Body of pancreas (tissue), 4 donors: Measurements from ENCODE around the gene RTN3. TPM values are rescaled to one million over a fixed set of nuclear protein-coding genes. Genes with fewer than 3 reads are reported as not detected.

Experiments used
- ATAC-seq: fragments of 150-250 bp; one replicate; pipeline ENCODE4 v1.9.1; 2016
- DNase-seq, 4 donors: peaks; one replicate each; pipeline ENCODE4 v3.0.0-alpha.2; 2019
- H3K27ac ChIP-seq, 4 donors: fragments of 200-600 bp; sonication (generic); 1 replicate in 3 of 4; 2 replicates in 1 of 4; pipeline versions ENCODE4 v1.5.1 to v1.6.1; 2016 to 2019; ENCODE audit warnings: mild to moderate bottlenecking in 1 of 4, mixed read lengths in 1 of 4, moderate library complexity in 1 of 4
- H3K27me3 ChIP-seq, 2 donors: fragments of 200-600 bp; sonication (generic); one replicate each; pipeline ENCODE4 v1.6.0; 2016; ENCODE audit warnings: mild to moderate bottlenecking in 1 of 2
- H3K36me3 ChIP-seq, 2 donors: fragments of 200-600 bp; sonication (generic); replicated peaks in 1 of 2; 2 replicates each; pipeline ENCODE4 v1.5.1; 2016; ENCODE audit warnings: low read depth in 2 of 2; ENCODE audit not compliant: insufficient read depth in 1 of 2
- H3K4me1 ChIP-seq: fragments of 200-600 bp; sonication (generic); one replicate; pipeline ENCODE4 v1.6.0; 2016
- H3K4me3 ChIP-seq, 2 donors: fragments of 200-600 bp; sonication (generic); 1 replicate in 1 of 2; 2 replicates in 1 of 2; pipeline ENCODE4 v1.5.1; 2016 to 2019
- H3K9me3 ChIP-seq, 3 donors: fragments of 200-600 bp; sonication (generic); 1 replicate in 2 of 3; 2 replicates in 1 of 3; pipeline ENCODE4 v1.5.1; 2016
- POLR2A ChIP-seq, 3 donors: fragments of 450-650 bp; IDR thresholded peaks; one replicate each; pipeline ENCODE4 v1.6.1; 2016; ENCODE audit warnings: antibody characterized with exemption in 3 of 3, mild to moderate bottlenecking in 2 of 3
- WGBS, 2 donors: methylation state at CpG; one replicate each; pipeline ENCODE4 v1.1.5; 2017; 5-methylcytosine and 5-hydroxymethylcytosine counted together
- intact Hi-C: fragments of 100-400 bp; cut with DNase I; formaldehyde crosslinking; loops from one replicate; pipeline ENCODE4 v1.15.1; 2023
- small RNA-seq: library from RNA; depleted of rRNA; stranded (forward); fragments of <200 nt; gene quantifications from one replicate; pipeline ENCODE3, GENCODE V24; 2016
- total RNA-seq, 2 donors: library from RNA; depleted of rRNA; stranded (reverse); fragments of >200 nt; gene quantifications; one replicate each; pipeline ENCODE4 v1.1.0, GENCODE V29; 2016
- TF ChIP-seq, protein P1 (sequence below), 7 experiments: fragments of 450-650 bp in 4 of 7; fragments of 200-600 bp in 3 of 7; sonication (generic) in 3 of 7; IDR thresholded peaks; one replicate each; pipeline ENCODE4 v1.5.1; 2016 to 2019; ENCODE audit warnings: antibody characterized with exemption in 7 of 7

RTN3 gene
- total RNA-seq, 2 donors from 2014 or later: 62.8 to 63.6 TPM

DNA sequence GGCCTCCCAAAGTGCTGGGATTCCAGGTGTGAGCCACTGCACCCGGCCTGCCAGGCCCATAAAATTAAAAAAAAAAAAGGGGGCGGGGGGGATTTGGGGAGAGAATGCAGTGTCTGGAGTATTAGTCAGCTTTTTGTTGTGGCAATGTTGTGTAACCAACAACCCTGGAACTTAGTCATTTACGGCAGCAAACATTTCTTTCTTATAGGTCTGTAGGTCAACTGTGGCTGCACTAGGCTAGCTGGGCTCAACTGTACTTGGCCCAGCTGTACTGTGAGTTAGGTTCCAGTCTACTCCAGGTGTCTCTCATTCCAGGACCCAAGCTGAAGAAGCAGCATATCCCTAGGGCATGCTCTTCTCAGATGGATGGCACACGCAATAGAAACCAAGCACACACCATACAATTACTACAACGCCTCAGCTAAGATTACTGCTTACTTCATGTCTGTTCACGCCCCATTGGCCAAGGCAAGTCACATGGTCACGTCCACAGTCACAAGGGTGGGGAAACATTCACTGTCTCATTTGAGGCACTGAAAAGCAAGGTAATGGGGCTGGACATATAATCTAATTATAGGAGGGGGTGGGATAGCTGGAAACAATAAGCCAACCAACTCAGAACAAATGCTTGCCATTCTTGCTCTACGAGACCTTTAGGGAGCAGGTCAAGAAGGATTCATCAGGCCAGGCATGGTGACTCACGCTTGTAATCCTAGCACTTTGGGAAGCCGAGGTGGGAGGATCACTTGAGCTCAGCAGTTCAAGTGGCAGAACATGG, 121.5 kb downstream of the RTN3 start:
- Histone ChIP-seq H3K9me3 (no peaks in the 10 kb centered on the region), H3K27me3 (no peaks in the 10 kb centered on the region), H3K27ac (no peak overlapping the region), H3K4me3 (no peak overlapping the region), H3K4me1 (no peaks in the 10 kb centered on the region), H3K36me3 (no peaks in the 10 kb centered on the region)
- intact Hi-C loops: no loop called here
- DNase-seq: no peak
- 85 to 86% methylated on average over 10 of the region's 10 CpGs for WGBS, 2 donors
- no peak for ATAC-seq
- no peak for TF ChIP-seq POLR2A (IDR thresholded peaks at IDR 0.05)
- TF ChIP-seq, protein P1, sequence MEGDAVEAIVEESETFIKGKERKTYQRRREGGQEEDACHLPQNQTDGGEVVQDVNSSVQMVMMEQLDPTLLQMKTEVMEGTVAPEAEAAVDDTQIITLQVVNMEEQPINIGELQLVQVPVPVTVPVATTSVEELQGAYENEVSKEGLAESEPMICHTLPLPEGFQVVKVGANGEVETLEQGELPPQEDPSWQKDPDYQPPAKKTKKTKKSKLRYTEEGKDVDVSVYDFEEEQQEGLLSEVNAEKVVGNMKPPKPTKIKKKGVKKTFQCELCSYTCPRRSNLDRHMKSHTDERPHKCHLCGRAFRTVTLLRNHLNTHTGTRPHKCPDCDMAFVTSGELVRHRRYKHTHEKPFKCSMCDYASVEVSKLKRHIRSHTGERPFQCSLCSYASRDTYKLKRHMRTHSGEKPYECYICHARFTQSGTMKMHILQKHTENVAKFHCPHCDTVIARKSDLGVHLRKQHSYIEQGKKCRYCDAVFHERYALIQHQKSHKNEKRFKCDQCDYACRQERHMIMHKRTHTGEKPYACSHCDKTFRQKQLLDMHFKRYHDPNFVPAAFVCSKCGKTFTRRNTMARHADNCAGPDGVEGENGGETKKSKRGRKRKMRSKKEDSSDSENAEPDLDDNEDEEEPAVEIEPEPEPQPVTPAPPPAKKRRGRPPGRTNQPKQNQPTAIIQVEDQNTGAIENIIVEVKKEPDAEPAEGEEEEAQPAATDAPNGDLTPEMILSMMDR (IDR thresholded peaks at IDR 0.05): no peak

DNA sequence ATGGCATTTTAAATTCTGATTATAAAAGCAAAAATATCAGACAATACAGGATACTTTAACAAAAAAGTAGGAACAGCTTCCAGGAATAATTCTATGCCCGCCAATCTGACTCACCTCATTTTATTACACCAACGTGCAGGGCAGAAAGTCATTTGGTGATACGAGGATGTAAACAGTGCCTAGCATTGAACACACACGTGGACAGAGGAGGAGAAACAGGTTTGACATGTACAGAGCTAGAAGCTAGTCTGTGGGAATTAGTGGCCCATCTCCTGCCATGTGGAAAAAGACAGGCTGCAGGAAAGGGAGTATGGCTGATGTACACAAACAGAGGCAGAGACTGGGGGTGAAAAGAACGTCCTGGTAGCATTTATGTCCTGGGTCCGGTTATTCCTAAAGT, 123.0 kb downstream of the RTN3 start:
- H3K9me3 ChIP-seq: no peaks in the 10 kb centered on the region
- no peak overlapping the region for H3K27ac ChIP-seq
- no peak overlapping the region for H3K4me3 ChIP-seq
- no peaks in the 10 kb centered on the region for H3K36me3 ChIP-seq
- WGBS, 2 donors: 31 to 37% methylated on average over 6 of the region's 6 CpGs
- ATAC-seq: peak; percentile 68
- H3K4me1 ChIP-seq: no peaks in the 10 kb centered on the region
- H3K27me3 ChIP-seq: no peaks in the 10 kb centered on the region
- intact Hi-C loops: no loop called here
- TF ChIP-seq, protein P1 (IDR thresholded peaks at IDR 0.05): no peak
- DNase-seq: peak in 2 of 4 donors; percentile 13 to 31

DNA sequence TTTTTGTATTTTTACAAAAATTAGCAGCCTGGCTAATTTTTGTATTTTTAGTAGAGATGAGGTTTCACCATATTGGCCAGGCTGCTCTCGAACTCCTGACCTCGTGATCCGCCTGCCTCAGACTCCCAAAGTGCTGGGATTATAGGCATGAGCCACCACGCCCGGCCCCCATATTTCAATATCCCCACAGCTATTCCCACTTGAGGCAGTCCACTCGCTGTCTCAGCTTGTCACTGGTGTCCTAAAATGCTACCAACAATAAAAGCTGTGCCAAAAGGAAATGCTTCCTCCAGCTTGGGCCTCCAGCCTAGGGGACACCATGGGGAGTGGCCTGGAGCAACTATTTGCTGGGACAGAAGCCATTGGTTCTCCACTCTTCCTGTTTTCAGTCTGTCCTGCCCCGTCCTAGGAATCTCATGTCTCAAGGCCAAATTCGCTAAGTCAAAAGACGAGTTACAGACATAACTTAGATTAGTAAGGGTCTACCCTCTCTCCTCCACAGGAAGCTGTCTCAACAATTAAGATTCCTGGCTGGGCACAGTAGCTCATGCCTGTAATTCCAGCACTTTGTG, 124.6 kb downstream of the RTN3 start:
- TF ChIP-seq, protein P1 (IDR thresholded peaks at IDR 0.05): no peak
- TF ChIP-seq POLR2A (IDR thresholded peaks at IDR 0.05): no peak
- Histone ChIP-seq H3K4me1 (no peaks in the 10 kb centered on the region), H3K36me3 (no peaks in the 10 kb centered on the region), H3K27me3 (no peaks in the 10 kb centered on the region), H3K9me3 (no peaks in the 10 kb centered on the region), H3K4me3 (no peak overlapping the region), H3K27ac (peak overlapping the region in 2 of 4 donors; percentile 2 to 3)
- intact Hi-C loops: no loop called here
- peak; percentile 55 for ATAC-seq
- 65 to 77% methylated on average over 9 of the region's 9 CpGs for WGBS, 2 donors
- peak in 2 of 4 donors; percentile 6 to 24 for DNase-seq

Small RNA genes lying within 50 kb of the gene (small RNA-seq; reads per million reads assigned to genes)
- gene AP000753.3 (not detected), gene RN7SL596P (not detected)

Other genes with a start within 250 kb of the RTN3 start
- 1 to 10 TPM; 2.6 to 9.6 TPM for gene PLAAT5, start 190.3 kb upstream of the RTN3 start, total RNA-seq
- gene LGALS12, start 175.4 kb upstream of the RTN3 start, total RNA-seq: 10 to 100 TPM in 1 of 2 donors, under 1 TPM in 1; 0.78 to 11.2 TPM
- gene PLAAT4, start 144.7 kb upstream of the RTN3 start, total RNA-seq: 10 to 100 TPM in 1 of 2 donors, 1 to 10 TPM in 1; 4.0 to 14.5 TPM
- gene PLAAT2, start 118.1 kb upstream of the RTN3 start, total RNA-seq: not detected
- 10 to 100 TPM; 22.6 to 55.0 TPM for gene PLAAT3, start 67.1 kb upstream of the RTN3 start, total RNA-seq
- 10 to 100 TPM; 17.8 to 32.7 TPM for gene ATL3, start 10.1 kb upstream of the RTN3 start, total RNA-seq
- gene ZFTA, start 87.3 kb downstream of the RTN3 start, total RNA-seq: 10 to 100 TPM; 13.2 to 23.1 TPM
- gene SPINDOC, start 132.0 kb downstream of the RTN3 start, total RNA-seq: 10 to 100 TPM in 1 of 2 donors, 1 to 10 TPM in 1; 3.6 to 16.2 TPM
- gene MARK2, start 157.6 kb downstream of the RTN3 start, total RNA-seq: 10 to 100 TPM; 32.2 to 33.9 TPM
- gene RCOR2, start 235.7 kb downstream of the RTN3 start, total RNA-seq: under 1 TPM; 0.26 to 0.33 TPM